ENCODE data around the gene NRXN3.

GRCh38 chr14:79680087-79680486, 1509.9 kb downstream of the NRXN3 start:
- TF ChIP-seq, protein P1, sequence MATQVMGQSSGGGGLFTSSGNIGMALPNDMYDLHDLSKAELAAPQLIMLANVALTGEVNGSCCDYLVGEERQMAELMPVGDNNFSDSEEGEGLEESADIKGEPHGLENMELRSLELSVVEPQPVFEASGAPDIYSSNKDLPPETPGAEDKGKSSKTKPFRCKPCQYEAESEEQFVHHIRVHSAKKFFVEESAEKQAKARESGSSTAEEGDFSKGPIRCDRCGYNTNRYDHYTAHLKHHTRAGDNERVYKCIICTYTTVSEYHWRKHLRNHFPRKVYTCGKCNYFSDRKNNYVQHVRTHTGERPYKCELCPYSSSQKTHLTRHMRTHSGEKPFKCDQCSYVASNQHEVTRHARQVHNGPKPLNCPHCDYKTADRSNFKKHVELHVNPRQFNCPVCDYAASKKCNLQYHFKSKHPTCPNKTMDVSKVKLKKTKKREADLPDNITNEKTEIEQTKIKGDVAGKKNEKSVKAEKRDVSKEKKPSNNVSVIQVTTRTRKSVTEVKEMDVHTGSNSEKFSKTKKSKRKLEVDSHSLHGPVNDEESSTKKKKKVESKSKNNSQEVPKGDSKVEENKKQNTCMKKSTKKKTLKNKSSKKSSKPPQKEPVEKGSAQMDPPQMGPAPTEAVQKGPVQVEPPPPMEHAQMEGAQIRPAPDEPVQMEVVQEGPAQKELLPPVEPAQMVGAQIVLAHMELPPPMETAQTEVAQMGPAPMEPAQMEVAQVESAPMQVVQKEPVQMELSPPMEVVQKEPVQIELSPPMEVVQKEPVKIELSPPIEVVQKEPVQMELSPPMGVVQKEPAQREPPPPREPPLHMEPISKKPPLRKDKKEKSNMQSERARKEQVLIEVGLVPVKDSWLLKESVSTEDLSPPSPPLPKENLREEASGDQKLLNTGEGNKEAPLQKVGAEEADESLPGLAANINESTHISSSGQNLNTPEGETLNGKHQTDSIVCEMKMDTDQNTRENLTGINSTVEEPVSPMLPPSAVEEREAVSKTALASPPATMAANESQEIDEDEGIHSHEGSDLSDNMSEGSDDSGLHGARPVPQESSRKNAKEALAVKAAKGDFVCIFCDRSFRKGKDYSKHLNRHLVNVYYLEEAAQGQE (IDR thresholded peaks at IDR 0.05; ENCODE audit: low read depth, low read length): no peak
- TF ChIP-seq CTCF (IDR thresholded peaks at IDR 0.05) (no peak), YY1 (IDR thresholded peaks at IDR 0.05; ENCODE audit: low read depth) (no peak), RAD21 (IDR thresholded peaks at IDR 0.05; ENCODE audit: low read length) (no peak), POLR2AphosphoS5 (IDR thresholded peaks at IDR 0.05; ENCODE audit: low read depth, low read length) (no peak)

Measured in SK-N-SH (cell line).